Stimulated activated naive CD4-positive, alpha-beta T cell (primary cell): ENCODE measurements around the gene CAMK2B.
"Not testable (repeated sequence)": the region's sequence is repeated elsewhere in the genome, so short reads cannot be mapped to it uniquely, and the experiment has no call there.

Experiments
- DNase-seq, 6 experiments: peaks; one replicate each; lab custom pipeline; 2025; lab: John Stamatoyannopoulos, UW

CAMK2B gene

DNA sequence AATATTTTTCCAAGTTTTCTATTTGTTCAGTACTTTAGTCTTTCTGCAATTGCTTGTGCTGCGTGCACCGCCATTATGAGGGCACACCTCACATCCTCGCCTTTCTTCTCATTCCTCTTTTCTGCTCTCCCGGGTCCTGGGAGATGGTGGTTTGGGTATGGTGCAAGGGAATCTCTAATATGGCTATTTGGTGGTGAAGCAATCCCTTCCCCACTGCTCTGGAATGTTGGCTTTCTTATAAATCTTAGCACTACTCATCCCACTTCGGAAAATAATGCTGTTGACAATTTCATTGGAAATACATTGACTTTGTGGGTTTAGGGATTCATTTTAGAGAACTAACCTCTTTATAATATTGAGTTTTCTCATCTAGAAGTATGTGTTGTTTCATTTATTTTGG, 134.2 kb downstream of the CAMK2B start:
- no peak for DNase-seq

DNA sequence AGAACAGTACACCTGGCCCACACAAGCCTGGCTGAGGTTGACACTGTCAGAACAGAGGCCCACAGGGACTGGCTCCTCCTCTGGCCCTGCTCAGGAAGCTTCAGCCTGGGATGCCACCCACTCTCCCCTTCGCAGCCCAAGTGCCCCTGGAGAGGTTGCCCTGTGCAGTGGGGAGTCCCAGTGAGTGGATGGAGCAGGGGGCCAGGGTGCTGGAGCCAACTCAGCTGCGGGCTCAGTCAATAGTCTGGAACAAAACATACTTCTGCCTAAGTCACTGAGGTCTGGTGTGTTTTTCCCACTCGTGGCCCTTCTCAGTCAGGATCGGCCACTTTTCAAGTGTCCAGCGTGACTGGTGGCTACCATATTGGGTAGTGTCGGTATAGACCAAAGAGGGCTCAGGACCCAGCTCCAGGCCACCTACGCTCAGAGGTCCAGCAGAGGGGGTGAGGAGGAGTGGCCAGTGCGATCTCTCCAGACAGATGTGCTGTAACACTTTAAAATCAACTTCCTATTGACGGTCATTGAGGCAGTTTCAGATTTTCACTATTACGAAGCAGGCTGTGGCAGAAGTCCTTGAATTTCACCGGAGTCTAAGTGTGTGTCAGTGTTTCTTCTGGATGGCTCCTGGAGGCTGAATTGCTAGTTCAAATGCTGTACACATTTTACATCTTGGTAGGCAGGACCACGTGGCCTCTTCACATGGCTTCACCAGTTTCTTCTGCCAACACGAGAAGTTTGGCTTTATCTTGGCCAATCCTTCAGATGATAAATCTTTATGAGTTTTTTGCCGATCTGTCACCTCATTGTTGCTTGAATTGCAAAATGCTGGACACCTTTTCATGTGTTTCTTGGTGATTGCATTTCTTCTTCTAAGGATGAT, 135.2 kb downstream of the CAMK2B start:
- DNase-seq: no peak

DNA sequence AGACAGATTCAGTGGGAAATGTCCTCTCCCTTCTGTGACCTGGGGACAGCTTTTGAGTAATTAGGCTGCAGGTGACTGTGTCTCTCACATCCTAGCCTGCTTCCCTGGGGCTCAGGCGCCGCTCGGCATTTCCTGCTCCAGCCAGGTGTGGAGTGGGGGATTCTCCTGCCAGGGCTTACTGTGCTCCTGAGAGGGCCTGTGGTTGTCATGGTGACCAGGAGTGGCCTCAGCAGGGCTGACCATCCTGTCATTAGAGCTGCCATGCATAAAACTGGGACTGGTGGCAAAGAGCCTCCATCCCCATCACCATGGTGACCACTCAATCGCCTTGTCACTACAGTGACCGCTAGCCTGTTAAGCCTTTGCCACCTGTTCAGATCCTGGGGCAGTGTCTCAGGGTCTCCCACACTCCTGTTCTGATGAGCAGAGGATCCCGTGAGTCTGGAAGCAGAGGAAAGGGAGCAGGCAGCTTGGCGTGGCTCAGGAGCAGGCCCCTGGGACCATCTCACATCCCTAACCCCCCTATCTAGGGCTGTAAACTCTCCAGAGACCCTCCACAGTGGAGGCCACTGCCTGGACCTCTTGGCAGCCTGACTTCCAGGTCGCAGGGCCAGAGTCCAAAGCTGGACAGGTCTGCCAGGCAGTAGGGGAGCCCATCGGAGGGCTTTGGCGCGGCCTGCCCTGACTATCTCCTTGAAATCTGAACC, 136.0 kb downstream of the CAMK2B start, which contains the start of gene GCK:
GCK (minus strand) TSS at position 154 of the 707 bp plus-strand sequence. CDS start 486 bp downstream, outside the sequence.
- no peak for DNase-seq

DNA sequence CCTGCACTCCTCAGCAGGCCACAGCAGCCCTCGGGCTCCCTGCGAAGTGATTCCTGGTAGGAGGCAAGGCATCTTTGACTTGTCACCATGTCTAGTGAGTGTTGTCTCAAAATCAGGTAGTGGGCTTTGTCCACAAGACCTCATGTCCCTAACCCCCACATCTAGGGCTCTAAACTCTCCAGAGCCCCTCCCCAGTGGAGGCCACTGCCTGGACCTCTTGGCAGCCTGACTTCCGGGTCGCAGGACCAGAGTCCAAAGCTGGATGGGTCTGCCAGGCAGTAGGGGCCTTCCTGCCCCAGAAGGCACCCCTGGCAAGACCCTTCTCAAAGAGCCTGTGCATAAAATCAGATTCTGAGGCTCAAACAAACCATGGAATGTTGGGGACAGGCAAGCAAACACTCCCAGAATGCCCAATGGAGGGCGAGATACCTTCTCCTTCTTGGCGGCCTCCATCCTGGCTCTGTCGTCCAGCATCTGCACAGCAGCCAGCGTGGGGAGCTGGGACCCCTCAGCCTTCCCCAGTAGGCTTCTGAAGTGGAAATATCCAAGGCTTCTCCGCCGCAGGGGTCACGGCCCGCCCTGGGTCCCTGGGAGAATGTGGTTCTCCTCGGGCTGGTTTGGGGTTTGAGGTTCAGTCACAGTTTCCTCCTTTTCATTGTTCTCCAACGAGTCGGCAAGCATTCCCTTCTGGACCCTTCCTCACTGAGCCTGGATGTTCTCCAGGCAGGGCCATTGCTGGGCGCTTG, 136.7 kb downstream of the CAMK2B start:
- DNase-seq: no peak

DNA sequence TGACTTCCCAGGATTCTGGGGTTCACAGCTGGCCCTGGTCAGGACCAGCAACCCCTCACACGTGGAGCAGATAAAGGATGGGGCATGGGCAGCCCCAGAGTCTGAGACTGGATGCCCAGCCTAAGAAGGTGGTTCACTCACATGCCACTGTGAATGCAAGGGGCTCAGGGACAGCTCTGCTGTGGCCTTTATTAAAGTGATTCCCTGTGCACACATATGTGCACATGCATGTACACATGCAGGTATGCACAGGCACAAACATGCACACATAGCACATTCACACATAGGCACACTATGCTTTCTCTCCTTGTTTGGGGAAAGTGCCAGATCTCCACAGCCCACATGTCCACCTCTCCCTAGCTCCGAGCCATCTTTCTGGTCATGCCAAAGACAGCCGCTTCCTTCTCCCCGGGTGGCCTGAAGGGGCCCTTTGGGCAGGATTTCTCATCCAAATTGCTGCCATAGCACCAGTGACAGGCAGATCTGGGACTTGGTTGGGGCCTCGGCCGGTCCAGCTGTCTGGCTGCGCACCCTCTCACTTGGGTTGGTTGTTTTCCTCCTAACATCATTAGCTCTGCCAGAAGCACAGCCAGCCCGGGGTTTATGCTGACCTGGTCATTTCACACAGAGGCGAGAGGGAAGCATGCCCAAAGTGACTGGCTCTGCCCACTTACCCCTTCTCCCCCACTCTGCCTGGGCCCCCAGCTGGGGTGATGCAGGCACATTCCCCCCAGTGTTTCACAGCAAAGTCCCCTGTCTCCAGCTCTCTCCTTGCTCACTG, 137.6 kb downstream of the CAMK2B start:
- no peak for DNase-seq

DNA sequence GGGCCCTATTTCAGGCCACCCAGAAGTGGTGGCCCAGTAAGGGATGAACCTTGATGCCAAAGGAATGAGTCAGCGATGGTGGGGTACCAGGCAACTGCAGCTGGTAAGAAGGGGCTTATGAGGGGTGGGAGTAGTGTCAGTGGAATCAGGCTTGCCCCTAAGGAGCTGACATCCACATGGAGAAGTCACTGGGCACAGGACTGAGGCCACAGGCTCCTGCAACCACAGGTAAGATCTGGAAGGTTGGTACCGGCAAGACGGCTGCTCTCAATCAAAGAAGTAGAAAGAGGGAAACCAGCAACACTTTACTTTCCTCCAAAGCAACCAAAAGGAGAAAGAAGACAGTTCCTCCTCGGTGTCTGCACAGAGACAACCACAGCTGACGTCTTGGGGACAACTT, 138.7 kb downstream of the CAMK2B start:
- no peak for DNase-seq

DNA sequence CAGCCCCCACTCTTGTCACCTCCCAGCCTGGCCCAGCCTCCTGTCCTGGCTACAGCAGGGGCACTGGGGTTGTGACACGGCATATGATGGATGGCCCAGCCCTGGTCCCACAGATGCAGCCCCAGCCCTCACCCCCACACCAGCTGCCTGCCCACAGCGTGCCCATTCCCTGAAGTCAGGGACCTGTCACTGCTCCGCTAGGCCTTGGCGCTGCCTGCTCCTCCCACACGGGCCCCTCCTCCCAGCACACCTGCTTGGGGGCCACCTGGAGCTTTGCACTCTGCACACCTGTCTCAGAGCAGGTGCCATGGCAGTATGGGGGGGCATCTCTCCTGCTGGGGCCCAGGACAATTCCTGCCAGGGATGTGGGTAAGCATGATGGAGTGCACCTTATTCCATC, 139.7 kb downstream of the CAMK2B start:
- no peak for DNase-seq

DNA sequence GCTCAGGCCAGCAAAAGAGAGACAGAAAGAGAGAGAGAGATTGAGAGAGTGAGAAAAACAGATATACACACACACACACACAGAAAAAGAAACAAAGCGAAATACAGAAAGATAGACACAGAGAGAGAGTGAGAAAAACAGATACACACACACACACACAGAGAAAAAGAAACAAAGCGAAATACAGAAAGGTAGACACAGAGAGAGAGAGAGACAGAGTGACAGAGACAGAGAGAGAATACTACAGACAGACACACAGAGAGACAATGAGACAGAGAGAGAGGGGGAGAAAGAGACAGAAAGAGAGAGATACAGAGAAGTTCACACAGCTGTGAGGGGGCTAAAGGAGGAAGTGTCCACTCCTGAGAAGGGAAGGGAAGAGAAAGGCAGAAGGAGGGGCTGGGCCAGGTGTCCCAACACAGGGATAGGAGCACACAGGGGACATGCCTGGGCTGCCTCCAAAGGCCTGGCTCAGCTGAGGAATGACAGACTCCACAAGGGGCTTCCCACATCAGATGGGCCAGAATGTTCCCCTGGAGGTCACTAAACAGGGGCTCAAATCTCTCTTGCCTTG, 140.4 kb downstream of the CAMK2B start:
- DNase-seq: no peak

DNA sequence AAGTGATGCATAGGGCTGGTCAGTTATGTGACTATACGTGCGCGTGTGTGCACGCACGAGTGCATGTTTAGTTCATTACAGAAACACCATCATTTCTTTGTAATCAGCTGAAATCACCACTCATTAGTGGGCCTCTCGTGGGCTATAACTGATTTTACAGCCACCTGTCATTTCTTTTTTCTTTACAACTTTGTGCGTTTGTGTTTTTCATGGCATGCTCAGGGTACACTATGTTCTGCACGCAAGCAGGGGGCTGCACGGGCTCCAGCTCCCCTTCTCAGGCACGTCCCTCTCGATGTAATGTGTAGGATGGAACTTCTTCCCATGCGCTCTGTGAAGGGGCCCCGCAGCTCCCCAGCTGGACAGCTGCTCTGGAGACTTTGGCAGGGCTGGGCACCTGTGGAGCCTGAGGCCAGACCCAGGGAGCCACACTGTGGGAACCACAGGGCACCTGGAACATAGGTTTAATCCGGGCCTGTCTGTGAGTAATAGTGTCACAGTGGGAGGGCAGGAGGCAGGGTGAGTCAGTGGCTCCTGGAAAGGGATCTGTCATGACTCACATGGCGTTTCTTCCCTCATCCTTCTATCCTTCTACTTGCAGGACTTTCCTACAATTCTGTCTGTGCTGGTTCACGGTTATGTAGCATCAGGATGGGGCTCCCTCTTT, 141.1 kb downstream of the CAMK2B start:
- DNase-seq: no peak

DNA sequence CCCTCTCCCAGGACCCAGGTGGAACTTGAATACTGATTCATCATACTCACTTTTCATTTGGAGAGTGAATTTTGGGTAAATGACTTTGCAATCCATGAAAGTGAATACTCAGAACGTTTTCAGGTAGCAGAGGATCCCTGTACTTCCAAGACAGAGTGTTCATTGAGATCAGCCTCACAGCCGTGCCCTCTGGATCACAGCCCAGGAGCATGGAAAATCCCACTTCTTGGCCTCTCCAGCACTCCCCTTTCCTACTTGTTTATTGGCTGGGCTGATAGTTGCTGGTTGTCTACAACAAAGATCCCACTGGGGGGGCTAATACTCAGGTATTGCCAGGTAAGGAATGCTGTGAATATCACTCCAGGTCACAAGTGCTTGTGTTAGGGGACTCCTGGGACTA, 142.0 kb downstream of the CAMK2B start:
- DNase-seq: no peak

DNA sequence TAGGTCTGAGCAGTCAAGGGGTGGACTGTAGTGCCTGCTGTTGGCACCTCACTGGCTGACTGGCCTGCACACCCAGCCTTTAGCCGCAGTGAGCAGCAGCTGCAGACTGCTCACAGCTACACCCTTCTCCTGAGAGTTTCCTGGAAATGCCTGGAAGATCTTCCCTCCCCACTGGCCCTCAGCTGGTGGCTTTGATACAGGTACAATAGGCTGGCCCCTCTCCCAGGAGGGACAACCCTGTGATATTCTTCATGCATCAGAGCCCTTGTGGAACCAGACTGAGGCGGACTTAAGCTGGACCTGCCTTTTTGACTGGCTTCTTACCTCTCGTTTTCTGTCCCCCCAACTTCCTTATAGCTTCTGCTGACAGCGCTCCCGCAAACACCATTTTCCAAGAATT, 142.6 kb downstream of the CAMK2B start:
- DNase-seq: no peak

DNA sequence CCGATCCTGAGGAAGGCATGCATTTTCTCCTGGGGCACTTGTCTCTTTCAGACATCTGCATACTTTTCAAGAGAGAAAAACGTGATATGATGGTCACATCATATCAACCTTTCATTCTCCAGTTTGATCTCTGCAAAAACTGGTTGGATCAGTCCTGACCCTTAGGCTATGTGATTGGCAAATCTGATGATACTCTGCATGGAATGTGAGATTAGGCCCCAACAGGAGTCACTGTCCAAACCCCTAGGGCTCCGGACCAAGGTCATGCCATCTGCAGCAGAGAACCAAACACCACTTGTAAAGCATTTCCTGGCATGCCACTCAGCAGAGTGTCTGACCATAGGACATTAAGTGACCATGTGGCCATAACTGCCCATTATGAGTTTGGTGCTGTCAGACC, 144.8 kb downstream of the CAMK2B start:
- DNase-seq: no peak

DNA sequence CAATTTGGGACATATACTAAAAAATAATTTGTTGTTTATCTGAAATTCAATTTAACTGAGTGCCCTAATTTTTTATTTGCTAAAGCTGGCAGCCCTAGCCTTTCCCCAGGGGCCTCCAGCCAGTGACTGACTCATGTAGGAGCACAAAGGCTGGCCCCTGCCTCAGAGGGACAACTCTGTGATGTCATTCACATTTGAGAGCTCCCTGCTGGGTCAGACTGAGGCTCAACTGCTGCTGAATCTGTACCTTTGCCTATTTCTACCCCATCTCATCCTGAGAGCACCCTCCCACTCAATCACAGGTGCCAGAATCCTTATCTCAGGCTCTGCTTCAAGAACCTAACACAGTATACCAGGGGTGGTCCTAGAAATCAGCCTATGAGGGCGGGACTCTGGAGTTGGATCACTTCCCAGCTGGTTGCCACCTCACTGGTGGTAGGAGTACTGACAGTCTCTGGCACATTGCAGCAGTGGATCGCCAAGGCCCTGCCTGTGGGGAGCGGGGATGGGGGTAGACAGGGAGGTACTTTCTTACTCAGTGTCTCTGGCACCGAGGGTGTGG, 147.7 kb downstream of the CAMK2B start:
- no peak for DNase-seq

DNA sequence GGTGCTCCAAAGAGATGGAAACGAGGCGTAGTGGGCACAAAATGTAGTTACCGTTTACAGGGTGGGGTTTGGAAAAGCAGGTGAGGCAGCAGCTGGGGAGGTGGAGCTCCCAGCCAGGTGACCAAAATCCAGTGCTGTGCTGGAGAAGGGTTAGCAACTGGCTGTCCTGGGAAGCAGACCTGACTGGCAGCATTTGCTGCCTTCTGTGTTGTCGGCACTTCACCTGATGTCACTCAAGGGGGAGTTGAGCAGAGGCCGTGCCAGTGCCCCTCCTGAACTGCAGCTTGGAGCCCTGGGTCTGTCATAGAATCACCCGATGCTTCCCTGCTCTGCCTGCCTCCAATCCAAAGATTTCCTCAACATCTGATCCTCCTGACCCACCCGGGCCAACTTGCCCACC, 148.9 kb downstream of the CAMK2B start:
- DNase-seq: no peak

DNA sequence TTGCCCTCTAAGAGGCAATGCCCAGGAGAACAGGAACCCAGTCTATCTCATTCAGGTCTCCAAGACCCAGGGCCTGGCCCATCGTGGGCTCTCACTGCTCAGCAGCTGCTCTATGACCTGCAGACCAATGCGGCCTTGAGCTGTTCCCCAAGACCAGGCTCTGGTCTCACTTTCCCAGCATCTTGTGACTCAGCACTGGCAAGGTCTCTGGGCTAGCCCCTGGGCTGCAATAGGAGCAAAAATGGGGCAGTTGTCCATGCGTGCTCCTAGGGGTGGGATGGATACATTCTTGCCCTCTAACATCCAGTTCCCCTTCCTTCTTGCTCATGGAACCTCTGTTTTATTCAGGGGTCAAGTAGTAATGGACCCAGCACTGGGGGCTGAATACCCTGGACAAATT, 149.7 kb downstream of the CAMK2B start:
- no peak for DNase-seq

DNA sequence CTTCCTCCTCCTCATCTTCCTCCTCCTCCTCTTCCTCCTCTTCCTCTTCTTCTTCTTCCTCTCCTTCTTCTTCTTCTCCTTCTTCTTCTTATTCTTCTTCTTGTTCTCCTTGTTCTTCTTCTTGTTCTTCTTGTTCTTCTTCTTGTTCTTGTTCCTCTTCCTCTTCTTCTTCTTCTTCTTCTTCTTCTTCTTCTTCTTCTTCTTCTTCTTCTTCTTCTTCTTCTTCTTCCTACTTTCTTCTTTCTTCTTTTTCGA, 150.8 kb downstream of the CAMK2B start:
- DNase-seq: not testable (repeated sequence)

DNA sequence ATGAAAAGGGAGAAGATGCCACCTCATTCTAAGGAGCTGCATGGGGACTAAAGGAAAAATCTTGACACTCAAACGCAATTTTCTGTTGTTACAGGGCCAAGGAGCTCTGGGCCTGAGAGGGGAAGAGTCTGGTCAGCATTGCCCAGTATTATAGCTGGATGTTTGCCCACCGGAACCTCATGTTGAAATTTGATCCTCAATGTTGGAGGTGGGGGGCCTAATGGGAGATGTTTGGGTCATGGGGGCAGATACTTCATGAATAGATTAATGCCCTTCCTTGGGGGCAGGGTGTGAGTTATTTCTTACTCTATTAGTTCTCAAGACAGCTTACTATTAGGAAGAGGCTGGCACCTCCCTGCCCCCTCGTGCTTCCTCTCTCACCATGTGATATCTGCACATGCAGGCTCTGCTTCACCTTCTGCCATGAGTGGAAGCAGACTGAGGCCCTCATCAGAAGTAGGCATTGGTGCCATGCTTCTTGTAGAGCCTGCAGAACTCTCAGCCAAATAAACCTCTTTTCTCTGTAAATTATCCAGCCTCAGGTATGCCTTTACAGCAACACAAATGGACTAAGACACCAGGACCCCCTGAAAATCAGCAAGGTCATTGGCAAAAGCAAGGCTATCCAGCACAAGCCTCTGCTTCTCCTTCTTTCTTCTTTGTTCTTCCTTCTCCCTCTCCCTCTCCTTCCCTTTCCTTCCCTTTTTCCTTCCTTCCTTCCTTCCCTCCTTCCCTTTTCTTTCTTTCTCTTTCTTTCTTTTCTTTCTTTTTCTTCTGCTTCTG, 151.3 kb downstream of the CAMK2B start:
- DNase-seq: no peak

DNA sequence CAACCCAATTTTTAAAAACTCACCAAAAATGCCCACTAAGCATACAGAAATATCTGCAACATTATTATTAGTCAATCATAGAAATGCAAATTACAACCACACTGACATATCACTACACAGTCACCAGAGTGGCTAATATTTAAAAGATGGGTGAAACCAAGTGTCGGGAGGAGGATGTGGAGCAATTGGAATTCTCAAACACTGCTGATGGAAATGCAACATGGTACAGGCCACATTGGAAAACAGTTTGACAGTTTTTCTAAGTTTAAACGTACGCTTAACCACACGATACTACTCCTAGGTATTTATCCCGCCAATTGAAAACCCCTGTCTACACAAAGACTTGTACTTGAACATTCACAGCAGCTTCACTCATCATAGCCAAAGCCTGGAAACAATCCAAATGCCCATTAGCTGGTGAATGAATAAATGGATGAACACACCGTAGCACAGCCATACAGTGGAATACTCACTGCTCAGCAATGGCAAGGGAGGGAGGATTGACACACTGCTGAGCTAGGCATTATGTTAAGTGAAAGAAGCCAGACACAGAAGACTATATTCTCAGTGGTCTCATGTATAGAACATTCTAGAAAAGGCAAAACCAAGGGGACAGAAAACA, 152.5 kb downstream of the CAMK2B start:
- no peak for DNase-seq

DNA sequence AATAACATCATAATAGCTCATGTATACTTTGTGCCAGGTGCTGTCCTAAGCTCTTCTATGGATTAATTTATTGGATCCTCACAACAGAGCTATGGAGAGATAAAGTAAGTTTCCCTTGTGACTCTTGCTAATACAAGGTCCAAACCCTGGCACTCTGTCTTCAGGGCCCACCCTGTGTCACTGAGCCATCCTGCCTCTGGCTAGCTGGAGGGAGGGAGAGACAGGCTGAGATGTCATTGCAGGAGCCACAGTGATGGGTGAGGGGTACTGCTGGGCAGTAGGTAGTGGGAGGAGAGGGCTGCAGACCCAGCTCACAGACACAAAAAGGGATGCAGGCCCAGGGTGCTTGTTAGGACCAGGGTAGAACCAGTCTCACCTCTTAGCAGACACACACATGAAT, 153.0 kb downstream of the CAMK2B start:
- DNase-seq: no peak

DNA sequence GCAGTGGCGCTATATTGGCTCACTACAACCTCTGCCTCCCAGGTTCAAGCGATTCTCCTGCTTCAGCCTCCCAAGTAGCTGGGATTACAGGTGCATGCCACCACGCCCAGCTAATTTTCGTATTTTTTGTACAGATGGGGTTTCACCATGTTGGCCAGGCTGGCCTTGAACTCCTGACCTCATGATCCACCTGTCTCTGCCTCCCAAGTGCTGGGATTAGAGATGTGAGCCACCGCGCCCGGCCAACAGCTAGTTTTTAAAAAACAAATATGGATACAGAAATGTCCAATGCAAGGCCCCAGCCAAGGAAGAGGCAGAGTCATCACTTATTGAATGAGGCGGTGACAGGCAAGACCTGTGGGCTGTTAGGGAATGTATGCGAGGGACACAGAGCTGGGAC, 153.5 kb downstream of the CAMK2B start:
- DNase-seq: not testable (repeated sequence)
